WTC11 (cell line): ENCODE data around the gene RENBP.

Source experiments
- JUN ChIP-seq: sonication (generic); formaldehyde crosslinking; IDR thresholded peaks from 2 replicates; pipeline ENCODE4 v1.8.0; 2023; ENCODE audit warnings: mild to moderate bottlenecking, missing genetic modification reagents
- ZNF263 ChIP-seq: sonication (generic); formaldehyde crosslinking; IDR thresholded peaks from 2 replicates; pipeline ENCODE4 v1.8.1; 2022; ENCODE audit warnings: low read depth, mild to moderate bottlenecking, moderate library complexity, missing genetic modification reagents
- TF ChIP-seq, protein P1 (sequence below): sonication (generic); formaldehyde crosslinking; IDR thresholded peaks from 2 replicates; pipeline ENCODE4 v1.8.0; 2022; ENCODE audit warnings: missing genetic modification reagents
- TF ChIP-seq, protein P2 (sequence below): sonication (generic); formaldehyde crosslinking; IDR thresholded peaks from 2 replicates; pipeline ENCODE4 v1.8.1; 2022; ENCODE audit warnings: low read depth, mild to moderate bottlenecking, moderate library complexity, missing genetic modification reagents, borderline replicate concordance

DNA sequence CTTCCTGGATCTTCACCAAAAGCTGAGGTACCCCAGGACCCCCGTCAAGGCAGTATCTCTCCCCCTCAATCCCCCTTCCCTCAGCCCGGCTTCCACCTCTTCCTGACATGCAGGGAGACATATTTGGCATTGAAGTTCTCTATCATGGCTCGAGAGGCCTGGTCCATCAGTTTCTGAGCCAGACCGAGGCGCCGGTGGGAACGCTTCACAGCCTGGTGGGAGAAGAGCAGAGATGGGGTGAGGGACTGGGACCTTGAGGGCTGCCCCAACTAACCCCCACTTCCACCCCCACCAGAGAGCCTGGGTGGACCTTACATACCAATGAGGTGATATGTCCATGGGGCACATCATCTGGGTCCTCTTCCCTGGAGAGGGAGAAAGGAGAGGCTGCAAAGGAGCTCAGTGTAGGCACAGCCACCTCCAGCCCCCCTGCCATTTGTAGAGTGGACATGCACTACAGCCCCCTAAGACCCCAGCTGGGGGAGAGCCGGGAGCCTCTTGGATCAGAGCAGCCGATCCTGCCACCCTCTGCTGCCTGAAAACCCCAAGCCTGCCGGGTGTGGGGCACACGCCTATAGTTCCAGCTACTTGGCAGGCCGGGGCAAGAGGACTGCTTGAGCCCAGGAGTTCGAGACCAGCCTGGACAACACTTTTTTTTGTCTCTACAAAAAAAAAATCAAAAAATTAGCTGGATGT is 12.1 kb downstream of the RENBP start:
- TF ChIP-seq JUN (CRISPR knock-in tag), result no peak
- no peak for TF ChIP-seq ZNF263 (CRISPR knock-in tag)
- TF ChIP-seq, protein P1, sequence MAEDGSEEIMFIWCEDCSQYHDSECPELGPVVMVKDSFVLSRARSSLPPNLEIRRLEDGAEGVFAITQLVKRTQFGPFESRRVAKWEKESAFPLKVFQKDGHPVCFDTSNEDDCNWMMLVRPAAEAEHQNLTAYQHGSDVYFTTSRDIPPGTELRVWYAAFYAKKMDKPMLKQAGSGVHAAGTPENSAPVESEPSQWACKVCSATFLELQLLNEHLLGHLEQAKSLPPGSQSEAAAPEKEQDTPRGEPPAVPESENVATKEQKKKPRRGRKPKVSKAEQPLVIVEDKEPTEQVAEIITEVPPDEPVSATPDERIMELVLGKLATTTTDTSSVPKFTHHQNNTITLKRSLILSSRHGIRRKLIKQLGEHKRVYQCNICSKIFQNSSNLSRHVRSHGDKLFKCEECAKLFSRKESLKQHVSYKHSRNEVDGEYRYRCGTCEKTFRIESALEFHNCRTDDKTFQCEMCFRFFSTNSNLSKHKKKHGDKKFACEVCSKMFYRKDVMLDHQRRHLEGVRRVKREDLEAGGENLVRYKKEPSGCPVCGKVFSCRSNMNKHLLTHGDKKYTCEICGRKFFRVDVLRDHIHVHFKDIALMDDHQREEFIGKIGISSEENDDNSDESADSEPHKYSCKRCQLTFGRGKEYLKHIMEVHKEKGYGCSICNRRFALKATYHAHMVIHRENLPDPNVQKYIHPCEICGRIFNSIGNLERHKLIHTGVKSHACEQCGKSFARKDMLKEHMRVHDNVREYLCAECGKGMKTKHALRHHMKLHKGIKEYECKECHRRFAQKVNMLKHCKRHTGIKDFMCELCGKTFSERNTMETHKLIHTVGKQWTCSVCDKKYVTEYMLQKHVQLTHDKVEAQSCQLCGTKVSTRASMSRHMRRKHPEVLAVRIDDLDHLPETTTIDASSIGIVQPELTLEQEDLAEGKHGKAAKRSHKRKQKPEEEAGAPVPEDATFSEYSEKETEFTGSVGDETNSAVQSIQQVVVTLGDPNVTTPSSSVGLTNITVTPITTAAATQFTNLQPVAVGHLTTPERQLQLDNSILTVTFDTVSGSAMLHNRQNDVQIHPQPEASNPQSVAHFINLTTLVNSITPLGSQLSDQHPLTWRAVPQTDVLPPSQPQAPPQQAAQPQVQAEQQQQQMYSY, result no peak
- TF ChIP-seq, protein P2, sequence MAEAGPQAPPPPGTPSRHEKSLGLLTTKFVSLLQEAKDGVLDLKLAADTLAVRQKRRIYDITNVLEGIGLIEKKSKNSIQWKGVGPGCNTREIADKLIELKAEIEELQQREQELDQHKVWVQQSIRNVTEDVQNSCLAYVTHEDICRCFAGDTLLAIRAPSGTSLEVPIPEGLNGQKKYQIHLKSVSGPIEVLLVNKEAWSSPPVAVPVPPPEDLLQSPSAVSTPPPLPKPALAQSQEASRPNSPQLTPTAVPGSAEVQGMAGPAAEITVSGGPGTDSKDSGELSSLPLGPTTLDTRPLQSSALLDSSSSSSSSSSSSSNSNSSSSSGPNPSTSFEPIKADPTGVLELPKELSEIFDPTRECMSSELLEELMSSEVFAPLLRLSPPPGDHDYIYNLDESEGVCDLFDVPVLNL (CRISPR knock-in tag), result no peak
